ENCODE measurements around the gene SAMD5. TPM values are rescaled to one million over a fixed set of nuclear protein-coding genes. Genes with fewer than 3 reads are reported as not detected.

Gene SAMD5
- total and polyA plus RNA-seq, 9 of the 15 experiments (the other 6 are each of a cell fraction or from before 2014, with no cell fraction given) = 0.15 to 0.91 (median 0.55) TPM

GRCh38 chr6:147527197-147527596 is 18.7 kb downstream of the SAMD5 start (continued):
- TF ChIP-seq ZBTB7A (IDR thresholded peaks at IDR 0.05; ENCODE audit: borderline replicate concordance, control insufficient read depth, low read depth, low read length) = no peak
- no peak for TF ChIP-seq IRF9 (tag; IDR thresholded peaks at IDR 0.05)
- no peak for TF ChIP-seq ZFP91 (CRISPR knock-in tag; IDR thresholded peaks at IDR 0.05)
- TF ChIP-seq TAF7 (tag; IDR thresholded peaks at IDR 0.05) = no peak
- no peak for TF ChIP-seq SMARCC2 (IDR thresholded peaks at IDR 0.05; ENCODE audit: low read depth)
- no peak for TF ChIP-seq BCLAF1 (IDR thresholded peaks at IDR 0.05; ENCODE audit: borderline replicate concordance in 1 of 2, control insufficient read depth in 1 of 2, low read depth in 2 of 2, low read length in 1 of 2)
- TF ChIP-seq ELK3 (CRISPR knock-in tag; IDR thresholded peaks at IDR 0.05) = no peak

Data from K562 (cell line).